Activated B cell treated with CpG ODN at 0.5 μM for 24 hours (primary cell): Measurements from ENCODE around the gene PEAK3. TPM values are rescaled to one million over a fixed set of nuclear protein-coding genes. Genes with fewer than 3 reads are reported as not detected.

Experiments used
- ATAC-seq: fragments of 200-7000 bp; cut with Tn5 transposase; one replicate; pipeline ENCODE4 v1.10.0; 2021; ENCODE audit warnings: low read depth, mild to moderate bottlenecking, moderate library complexity
- CTCF ChIA-PET: fragments of 350-600 bp; sonication (Branson Sonifier 250); formaldehyde crosslinking; loops from one replicate; lab custom pipeline; 2021; ENCODE audit warnings: antibody characterized with exemption; lab: Charles Lee
- POLR2A ChIA-PET: fragments of 350-600 bp; sonication (Branson Sonifier 250); formaldehyde crosslinking; loops from one replicate; lab custom pipeline; 2021; ENCODE audit warnings: antibody characterized with exemption; lab: Charles Lee
- DNase-seq: peaks from one replicate; pipeline ENCODE4 v3.0.0; 2022
- H3K27ac Mint-ChIP-seq: one replicate; pipeline ENCODE4 v1.8.0; 2020; ENCODE audit warnings: mixed read lengths
- H3K27me3 Mint-ChIP-seq: one replicate; pipeline ENCODE4 v1.8.0; 2021; ENCODE audit warnings: mixed read lengths
- H3K36me3 Mint-ChIP-seq: one replicate; pipeline ENCODE4 v1.8.0; 2021; ENCODE audit warnings: low read depth, mixed read lengths
- H3K4me1 Mint-ChIP-seq: one replicate; pipeline ENCODE4 v1.8.0; 2021; ENCODE audit warnings: mixed read lengths
- H3K4me3 Mint-ChIP-seq: one replicate; pipeline ENCODE4 v1.8.0; 2020; ENCODE audit warnings: mild to moderate bottlenecking, mixed read lengths
- H3K9me3 Mint-ChIP-seq: one replicate; pipeline ENCODE4 v1.8.0; 2020; ENCODE audit warnings: mixed read lengths
- CTCF ChIP-seq: fragments of 200-600 bp; IDR thresholded peaks from one replicate; pipeline ENCODE4 v1.8.0; 2022; ENCODE audit warnings: antibody characterized with exemption, mild to moderate bottlenecking
- intact Hi-C: fragments of 100-400 bp; cut with micrococcal nuclease; formaldehyde crosslinking; loops from one replicate; pipeline ENCODE4 v1.15.1; 2024
- total RNA-seq: library from RNA; stranded (reverse); gene quantifications from 2 replicates; pipeline ENCODE4 v1.2.3, GENCODE V29; 2022

Gene PEAK3
- total RNA-seq, 1 donor from 2014 or later = 0.09 TPM

- DNase-seq (no peak), ATAC-seq (no peak)
- H3K4me1 Mint-ChIP-seq = peaks cover 89% of the 10 kb centered on the region
- peaks cover 36% of the 10 kb centered on the region for H3K36me3 Mint-ChIP-seq
- POLR2A ChIA-PET = interaction anchor here (1.8 to 2.7 kb wide), 2 partner anchors 10 to 58 kb away, joined by 12 to 19 read pairs; no protein-coding TSS in a partner anchor
- peak overlapping the region; percentile 81 for H3K27ac Mint-ChIP-seq
- intact Hi-C loops = loop anchor here (5.0 kb wide), 1 partner anchor 177 kb away; the partner anchor contains the start of gene AP3D1
- peak overlapping the region; percentile 100 for H3K4me3 Mint-ChIP-seq
- H3K9me3 Mint-ChIP-seq = no peaks in the 10 kb centered on the region
- no peaks in the 10 kb centered on the region for H3K27me3 Mint-ChIP-seq
- CTCF ChIA-PET = no interaction called here
- no peak for TF ChIP-seq CTCF
Observed at GRCh38 chr19:2329149-2329478, 47.1 kb upstream of the PEAK3 start.

- ChIA-PET CTCF (no interaction called here), POLR2A (interaction anchor here (0.6 to 4.5 kb wide), 24 partner anchors 10 to 480 kb away, joined by 3 to 23 read pairs (median 4); partner anchors contain the start of genes DOT1L, LMNB2, MKNK2 and PEAK3)
- DNase-seq (peak; percentile 97), ATAC-seq (peak; percentile 52)
- Mint-ChIP-seq H3K4me1 (peaks cover 86% of the 10 kb centered on the region), H3K4me3 (peak within 1 kb of the TSS; percentile 100), H3K27ac (peak within 1 kb of the TSS; percentile 99), H3K27me3 (no peaks in the 10 kb centered on the region), H3K36me3 (peaks cover 39% of the 10 kb centered on the region), H3K9me3 (no peaks in the 10 kb centered on the region)
- intact Hi-C loops = loop anchor here (5.0 kb wide), 1 partner anchor 176 kb away; the partner anchor contains the start of gene AP3D1
- TF ChIP-seq CTCF = no peak
Observed at GRCh38 chr19:2328401-2329148, 46.6 kb upstream of the PEAK3 start, which contains the start of the genes LSM7 and SPPL2B. LSM7 (minus strand) TSS chr19:2328586; CDS start chr19:2328566, 20 bp downstream. SPPL2B (plus strand) TSS chr19:2328684; CDS start chr19:2328710, 26 bp downstream.

- intact Hi-C loops = loop anchor here (5.0 kb wide), 1 partner anchor 176 kb away; the partner anchor contains the start of gene AP3D1
- CTCF ChIA-PET = no interaction called here
Observed at GRCh38 chr19:2327773-2328400, 45.9 kb upstream of the PEAK3 start.

GRCh38 chr19:2326699-2327360 lies 44.9 kb upstream of the PEAK3 start:
- Mint-ChIP-seq H3K9me3 (no peaks in the 10 kb centered on the region), H3K4me1 (peaks cover 70% of the 10 kb centered on the region), H3K4me3 (peak overlapping the region; percentile 100), H3K36me3 (peaks cover 51% of the 10 kb centered on the region), H3K27ac (peak overlapping the region; percentile 99), H3K27me3 (no peaks in the 10 kb centered on the region)
- ATAC-seq (no peak), DNase-seq (no peak)
- TF ChIP-seq CTCF = no peak
- ChIA-PET POLR2A (interaction anchor here (0.6 to 4.5 kb wide), 16 partner anchors 11 to 478 kb away, joined by 3 to 23 read pairs (median 4); partner anchors contain the start of genes DOT1L, GADD45B, MKNK2 and PEAK3), CTCF (interaction anchor here (1.4 kb wide), 1 partner anchor 11 kb away, joined by 6 read pairs; no protein-coding TSS in a partner anchor)
- intact Hi-C loops = loop anchor here (5.0 kb wide), 1 partner anchor 175 kb away; the partner anchor contains the start of gene AP3D1

More at GRCh38 chr19:2327773-2328400, 45.9 kb upstream of the PEAK3 start:
- Mint-ChIP-seq H3K9me3 (no peaks in the 10 kb centered on the region), H3K27ac (peak overlapping the region; percentile 99), H3K36me3 (peaks cover 44% of the 10 kb centered on the region), H3K27me3 (no peaks in the 10 kb centered on the region), H3K4me1 (peaks cover 80% of the 10 kb centered on the region), H3K4me3 (peak overlapping the region; percentile 100)
- no peak for DNase-seq
- ATAC-seq = peak; percentile 29
- TF ChIP-seq CTCF = no peak
- POLR2A ChIA-PET = interaction anchor here (0.5 to 4.5 kb wide), 29 partner anchors 9 to 479 kb away, joined by 3 to 23 read pairs (median 3); partner anchors contain the start of genes DOT1L, GADD45B, LMNB2 and MKNK2
